GM18907 (cell line): Measurements from ENCODE around the gene CRAMP1.
A peak's percentile ranks its signal among the peaks of the same experiment; 100 is the strongest.
"Not testable (repeated sequence)": the region's sequence is repeated elsewhere in the genome, so short reads cannot be mapped to it uniquely, and the experiment has no call there.

Experiments
- ATAC-seq: cut with Tn5 transposase; IDR thresholded peaks from one replicate; pipeline ENCODE4 v1.9.1; 2021; ENCODE audit warnings: mild to moderate bottlenecking, moderate library complexity; ENCODE audit not compliant: unreplicated experiment

The CRAMP1 gene

DNA sequence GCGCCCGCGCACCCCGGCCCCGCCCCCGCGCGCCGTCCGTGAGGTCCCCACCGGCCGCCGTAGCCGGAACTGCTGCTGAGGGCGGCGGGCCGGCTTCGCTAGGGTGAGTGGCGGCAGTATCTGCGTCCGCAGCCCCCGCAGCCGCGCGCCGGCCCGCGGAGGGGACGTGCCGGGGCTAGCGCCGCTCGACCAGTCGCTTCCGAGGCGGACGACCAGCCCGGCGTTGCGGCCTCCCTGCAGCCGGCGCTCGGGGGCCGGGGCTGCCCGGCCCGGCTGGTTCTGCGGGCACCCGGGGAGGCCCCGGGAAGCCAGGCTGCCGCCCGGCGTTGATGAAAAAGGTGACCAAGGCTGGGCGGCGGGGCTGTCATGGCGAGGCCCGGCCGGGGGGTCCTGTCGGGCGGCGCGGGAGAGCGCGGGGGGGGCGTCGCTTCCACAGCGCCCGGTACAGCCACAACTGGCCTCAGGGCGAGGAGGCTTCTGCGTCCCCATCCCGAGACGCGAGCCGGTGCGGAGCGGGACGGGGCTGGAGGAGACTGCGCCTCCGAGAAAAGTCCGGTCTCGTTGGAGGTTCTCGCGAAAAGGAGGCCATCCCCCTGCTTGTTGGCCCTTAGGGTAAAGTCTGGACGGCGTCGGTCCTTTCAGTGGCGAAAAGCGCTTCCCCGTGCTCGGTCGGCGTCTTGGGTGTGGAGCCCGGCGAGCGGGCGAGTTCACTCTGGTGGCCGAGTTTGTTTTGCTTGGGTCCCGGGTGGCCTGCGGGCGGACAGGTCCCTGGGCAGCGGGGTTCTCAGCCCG is at the start of gene CRAMP1:
Gene CRAMP1, plus strand, starts transcription at position 41 of the 792 bp plus-strand sequence. CDS start 2,280 bp downstream, outside the sequence.
- ATAC-seq: peak; percentile 16

DNA sequence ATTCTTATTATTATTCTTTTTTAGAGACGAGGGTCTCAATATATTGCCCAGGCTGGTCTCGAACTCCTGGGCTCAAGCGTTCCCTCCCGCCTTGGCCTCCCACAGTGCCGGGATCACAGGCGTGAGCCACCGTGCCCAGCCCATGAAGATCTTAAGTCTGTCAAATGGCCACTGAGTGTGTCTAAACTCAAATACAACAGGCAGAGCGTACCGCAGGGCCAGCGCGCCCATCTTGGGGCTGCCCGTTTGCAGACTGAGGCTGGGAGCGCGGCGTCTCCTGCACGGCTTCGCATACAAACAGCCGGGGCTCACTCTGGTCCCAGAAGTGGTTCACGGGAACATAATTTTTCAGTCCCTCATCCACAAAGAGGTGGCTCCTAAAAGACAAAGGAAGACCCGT is 48.4 kb upstream of the CRAMP1 start:
- no peak for ATAC-seq

GRCh38 chr16:1564325-1564724 is 47.8 kb upstream of the CRAMP1 start:
- ATAC-seq: no peak

- no peak for ATAC-seq
Observed at GRCh38 chr16:1565083-1565805, 46.9 kb upstream of the CRAMP1 start.

- no peak for ATAC-seq
Observed at GRCh38 chr16:1567988-1568387, 44.2 kb upstream of the CRAMP1 start.

DNA sequence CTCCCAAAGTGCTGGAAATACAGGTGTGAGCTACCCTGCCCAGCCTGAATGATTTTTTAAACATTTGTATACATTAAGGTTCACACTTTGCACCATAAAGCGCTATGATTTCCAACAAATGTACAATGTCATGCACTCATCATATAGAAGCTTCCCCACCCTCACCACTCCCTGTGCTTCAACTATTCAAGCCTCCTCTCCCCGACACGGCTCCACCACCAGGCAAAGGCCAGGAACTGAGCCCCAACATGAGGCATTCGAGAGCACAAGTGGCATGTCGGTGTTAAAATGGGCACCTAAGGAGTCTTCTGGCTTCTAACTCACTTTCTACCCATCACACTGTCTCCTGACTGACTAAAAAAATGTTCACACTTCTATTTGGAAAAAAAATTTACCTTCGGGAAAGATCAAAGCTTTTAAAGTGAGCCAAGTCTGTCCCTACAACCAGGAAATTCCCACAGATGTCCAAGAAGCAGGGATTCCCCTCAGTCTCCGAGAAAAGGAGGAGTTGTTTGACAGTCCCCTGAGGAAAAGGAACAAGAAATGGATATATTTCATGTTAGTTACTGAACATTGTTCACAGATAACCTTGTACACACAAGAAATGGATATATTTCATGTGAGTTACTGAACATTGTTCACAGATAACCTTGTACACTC is 41.0 kb upstream of the CRAMP1 start:
- ATAC-seq: no peak

GRCh38 chr16:1572673-1573072 is 39.5 kb upstream of the CRAMP1 start:
- no peak for ATAC-seq

GRCh38 chr16:1573301-1573700 is 38.9 kb upstream of the CRAMP1 start:
- ATAC-seq: no peak

DNA sequence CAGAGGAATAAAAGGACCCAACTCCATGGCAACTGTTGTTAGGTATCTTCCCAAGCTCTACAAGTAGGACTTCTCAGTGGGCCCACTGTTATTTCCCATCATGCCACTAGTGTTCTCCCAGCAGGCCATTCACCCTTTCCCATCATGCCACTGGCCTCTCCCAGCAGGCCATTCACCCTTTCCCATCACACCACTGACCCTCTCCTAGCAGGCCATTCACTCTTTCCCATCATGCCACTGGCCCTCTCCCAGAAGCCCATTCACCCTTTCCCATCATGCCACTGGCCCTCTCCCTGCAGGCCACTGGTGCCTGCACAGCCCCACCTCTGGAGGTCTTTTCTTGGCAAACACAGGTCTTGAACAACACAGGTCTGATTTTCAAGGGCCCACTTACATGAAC is 36.6 kb upstream of the CRAMP1 start:
- no peak for ATAC-seq

DNA sequence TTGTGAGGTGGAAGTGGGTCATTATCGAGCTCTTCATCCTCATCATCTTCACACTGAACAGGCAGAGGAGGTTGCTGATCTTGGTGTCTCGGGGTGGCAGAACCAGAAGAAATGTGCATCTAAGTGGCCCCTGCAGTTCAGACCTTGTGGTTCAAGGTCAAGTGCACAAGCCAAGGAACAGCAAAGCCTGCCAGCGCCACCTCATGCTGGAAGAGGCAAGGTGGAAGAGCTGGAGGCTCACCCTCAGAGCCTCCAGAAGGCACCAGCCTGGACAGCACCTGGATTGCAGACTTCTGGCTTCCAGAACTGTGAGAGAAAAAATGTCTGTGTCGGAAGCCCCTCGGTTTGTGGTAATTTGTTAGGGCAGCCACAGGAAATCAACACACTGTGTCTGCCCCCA is 32.9 kb upstream of the CRAMP1 start:
- no peak for ATAC-seq

DNA sequence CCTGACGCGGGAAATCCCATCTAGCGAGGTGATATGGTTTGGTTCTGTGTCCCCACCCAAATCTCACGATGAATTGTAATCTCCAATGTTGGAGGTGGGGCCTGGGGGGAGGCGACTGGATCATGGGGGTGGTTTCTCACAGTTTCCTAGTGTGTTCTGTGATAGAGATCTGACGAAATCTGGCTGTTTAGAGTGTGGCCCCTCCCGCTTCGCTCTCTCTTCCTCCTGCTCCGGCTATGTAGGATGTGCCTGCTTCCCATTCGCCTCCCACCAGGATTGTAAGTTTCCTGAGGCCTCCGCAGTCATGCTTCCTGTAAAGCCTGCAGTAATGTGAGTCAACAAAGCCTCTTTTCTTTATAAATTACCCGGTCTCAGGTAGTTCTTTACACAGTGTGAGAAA is 31.9 kb upstream of the CRAMP1 start:
- no peak for ATAC-seq

GRCh38 chr16:1580956-1581355 is 31.2 kb upstream of the CRAMP1 start:
- ATAC-seq: no peak

DNA sequence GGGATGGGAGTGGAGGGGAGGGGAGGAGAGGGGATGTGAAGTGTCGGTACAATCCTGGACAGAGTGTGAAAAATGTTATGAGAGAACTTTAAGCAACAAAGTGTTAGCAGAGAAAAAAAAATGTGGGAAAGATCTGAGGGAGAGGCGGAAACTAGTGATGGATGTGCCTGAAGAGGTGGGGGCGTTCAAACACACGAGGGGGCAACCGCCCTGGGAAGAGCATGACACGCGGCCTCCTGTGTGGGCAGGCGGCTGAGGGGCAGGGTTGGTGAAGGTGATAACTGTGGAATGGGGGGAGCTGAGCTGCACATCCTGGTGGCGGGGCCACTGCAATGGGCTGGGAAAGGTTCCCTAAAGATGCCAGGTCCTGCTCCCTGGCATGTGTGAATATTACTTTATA is 30.4 kb upstream of the CRAMP1 start:
- ATAC-seq: no peak

DNA sequence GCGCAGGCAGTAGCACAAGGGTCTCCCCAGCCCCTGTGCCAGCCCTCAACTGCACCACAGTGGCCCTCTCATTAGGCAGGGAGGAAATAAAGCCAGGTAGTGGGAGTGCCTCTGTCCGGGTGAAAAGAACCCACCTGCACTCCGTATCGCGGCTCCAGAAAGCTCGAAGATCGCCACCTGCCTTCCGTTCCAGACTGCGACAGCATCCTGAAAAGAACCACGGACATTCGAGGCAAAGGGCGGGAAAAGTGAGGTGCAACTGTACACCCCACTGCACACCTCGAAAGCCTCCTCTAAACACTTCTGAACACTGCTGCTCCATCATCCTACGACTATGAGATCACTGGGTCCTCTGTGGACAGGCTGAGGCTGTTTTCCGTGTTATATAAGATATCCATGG is 29.0 kb upstream of the CRAMP1 start:
- ATAC-seq: no peak

DNA sequence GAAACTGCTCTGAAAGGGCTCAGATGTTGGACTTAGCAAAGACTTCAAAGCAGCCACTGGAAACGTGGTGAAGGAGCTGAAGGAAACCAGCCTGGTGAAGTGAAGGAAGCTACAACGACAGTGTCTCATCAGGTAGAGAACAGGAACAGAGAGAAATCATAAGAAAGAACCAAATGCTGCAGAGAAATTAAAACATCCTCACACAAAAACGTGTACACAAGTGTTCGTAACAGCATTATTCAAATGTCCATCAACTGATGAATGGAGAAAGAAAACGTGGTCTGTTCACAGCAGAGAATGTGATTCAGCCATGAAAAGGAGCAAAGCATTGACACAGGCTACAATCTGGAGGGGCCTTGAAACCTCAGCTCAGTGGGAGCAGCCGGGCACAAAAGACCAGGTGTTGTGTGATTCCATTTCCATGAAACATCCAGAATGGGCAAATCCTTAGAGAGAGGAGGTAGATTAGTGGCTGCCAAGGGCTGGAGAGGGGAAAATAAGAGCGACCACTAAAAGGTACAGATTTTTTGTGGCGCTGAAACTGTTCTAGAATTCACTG is 27.2 kb upstream of the CRAMP1 start:
- ATAC-seq: no peak

DNA sequence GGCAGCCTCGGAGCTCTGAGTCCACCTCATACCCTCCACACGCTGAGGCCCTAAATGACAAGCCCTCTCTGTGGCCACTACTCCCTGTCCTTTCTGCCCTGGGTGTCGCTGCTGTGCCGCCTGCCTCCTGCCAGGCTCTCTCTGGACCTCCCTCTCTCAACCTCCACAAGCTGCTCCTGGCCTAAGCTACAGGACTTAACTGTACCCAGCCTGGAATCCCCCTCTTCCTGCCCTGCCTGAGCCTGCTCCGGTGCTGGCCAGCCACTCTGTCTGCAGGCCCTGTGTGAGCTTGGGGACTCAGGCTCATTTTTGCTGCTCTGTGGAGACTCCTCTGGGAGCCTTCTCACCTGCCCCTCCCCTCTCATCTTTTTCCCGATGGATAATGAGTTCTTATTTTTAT is 21.8 kb upstream of the CRAMP1 start:
- no peak for ATAC-seq

GRCh38 chr16:1590930-1591705 is 21.0 kb upstream of the CRAMP1 start:
- no peak for ATAC-seq

- ATAC-seq: no peak
Observed at GRCh38 chr16:1592446-1592845, 19.7 kb upstream of the CRAMP1 start.

- ATAC-seq: not testable (repeated sequence)
Observed at GRCh38 chr16:1595511-1595910, 16.6 kb upstream of the CRAMP1 start.

DNA sequence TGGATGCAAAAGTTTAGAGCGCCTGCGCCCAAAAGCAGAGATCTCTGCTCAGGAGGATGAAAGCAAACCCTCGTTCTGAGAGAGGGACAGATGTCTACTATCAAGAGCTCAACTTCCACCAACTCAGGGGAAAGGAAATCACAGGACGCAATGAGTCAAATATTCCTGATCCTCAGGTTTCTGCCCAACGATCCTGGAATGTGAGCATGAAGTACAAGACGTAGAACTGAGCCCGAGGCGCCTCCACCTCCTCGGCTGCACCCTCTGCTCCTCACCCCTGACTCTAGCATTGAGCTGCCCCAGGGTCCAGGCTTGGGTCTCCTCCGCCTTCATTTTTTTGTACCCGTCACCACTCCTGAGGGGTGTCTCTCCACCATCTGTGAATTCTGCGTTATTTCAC is 15.6 kb upstream of the CRAMP1 start:
- no peak for ATAC-seq

- no peak for ATAC-seq
Observed at GRCh38 chr16:1597154-1597553, 15.0 kb upstream of the CRAMP1 start.
